WI38 (cell line): ENCODE measurements around the gene TAF8.
A peak's percentile ranks its signal among the peaks of the same experiment; 100 is the strongest.

Source experiments
- H3K4me3 ChIP-seq: 2 replicates; pipeline ENCODE4 v1.5.1; 2011; ENCODE audit warnings: low read depth, mild to moderate bottlenecking, control low read depth, low read length
- TF ChIP-seq, protein P1 (sequence below): IDR thresholded peaks from 2 replicates; pipeline ENCODE4 v1.5.1; 2012; ENCODE audit warnings: low read depth, mild to moderate bottlenecking, control low read depth, low read length

Gene TAF8

DNA sequence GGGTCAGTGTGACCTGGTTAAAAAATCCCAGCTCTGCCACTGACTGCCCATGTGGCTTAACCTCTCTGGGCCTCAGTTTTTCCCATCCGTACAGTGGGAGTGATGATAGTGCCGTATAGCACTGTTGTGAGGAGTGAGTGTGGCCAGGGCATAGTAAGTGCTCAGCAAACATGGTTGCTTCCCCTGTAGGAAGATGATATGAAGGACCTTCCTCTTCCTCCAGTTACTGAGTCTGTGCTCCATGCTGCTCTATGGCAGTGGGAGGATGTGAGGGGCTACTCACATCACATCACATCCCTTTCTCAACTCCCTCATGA is 79.0 kb downstream of the TAF8 start:
- TF ChIP-seq, protein P1, sequence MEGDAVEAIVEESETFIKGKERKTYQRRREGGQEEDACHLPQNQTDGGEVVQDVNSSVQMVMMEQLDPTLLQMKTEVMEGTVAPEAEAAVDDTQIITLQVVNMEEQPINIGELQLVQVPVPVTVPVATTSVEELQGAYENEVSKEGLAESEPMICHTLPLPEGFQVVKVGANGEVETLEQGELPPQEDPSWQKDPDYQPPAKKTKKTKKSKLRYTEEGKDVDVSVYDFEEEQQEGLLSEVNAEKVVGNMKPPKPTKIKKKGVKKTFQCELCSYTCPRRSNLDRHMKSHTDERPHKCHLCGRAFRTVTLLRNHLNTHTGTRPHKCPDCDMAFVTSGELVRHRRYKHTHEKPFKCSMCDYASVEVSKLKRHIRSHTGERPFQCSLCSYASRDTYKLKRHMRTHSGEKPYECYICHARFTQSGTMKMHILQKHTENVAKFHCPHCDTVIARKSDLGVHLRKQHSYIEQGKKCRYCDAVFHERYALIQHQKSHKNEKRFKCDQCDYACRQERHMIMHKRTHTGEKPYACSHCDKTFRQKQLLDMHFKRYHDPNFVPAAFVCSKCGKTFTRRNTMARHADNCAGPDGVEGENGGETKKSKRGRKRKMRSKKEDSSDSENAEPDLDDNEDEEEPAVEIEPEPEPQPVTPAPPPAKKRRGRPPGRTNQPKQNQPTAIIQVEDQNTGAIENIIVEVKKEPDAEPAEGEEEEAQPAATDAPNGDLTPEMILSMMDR = no peak
- H3K4me3 ChIP-seq = no peak overlapping the region

DNA sequence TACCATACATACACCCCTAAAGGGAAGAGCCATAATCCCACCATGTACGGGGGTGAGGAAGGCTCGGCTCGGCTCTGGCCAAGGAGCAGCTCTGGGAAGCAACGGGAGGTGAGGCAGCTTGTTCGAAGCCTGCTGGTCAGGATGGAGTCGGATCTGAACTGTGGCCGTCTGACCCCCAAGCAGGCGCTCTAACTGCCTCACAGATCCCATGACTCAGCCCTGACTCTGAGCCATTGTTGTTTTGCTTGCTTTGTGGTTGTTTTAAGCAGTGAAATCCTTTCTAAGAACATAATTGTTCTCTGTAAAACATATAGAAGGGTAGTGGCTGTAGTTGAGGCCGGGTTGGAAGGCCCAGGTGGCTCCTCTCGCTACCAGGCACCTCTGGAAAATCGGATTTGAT is 81.2 kb downstream of the TAF8 start:
- TF ChIP-seq, protein P1 = no peak

DNA sequence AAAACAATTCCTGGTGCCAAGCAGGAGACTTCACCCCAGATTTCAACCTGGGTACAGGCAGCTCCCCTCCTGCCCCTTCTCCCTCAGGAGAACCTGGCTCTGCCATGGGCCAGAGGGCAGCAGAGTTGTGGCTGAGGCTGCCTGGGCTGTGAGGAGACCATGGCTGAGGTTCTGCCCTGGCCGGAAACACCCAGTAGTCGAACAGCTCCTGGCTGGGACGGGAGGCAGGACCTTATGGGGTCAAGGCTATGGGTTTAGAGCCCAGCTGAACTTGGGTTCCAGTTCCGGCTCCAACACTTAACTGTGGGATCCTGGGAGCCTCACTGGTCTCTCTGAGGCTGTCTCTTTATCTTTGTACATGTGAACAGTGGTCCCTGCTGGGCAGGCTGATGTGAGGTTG is 83.6 kb downstream of the TAF8 start:
- TF ChIP-seq, protein P1 = no peak
- H3K4me3 ChIP-seq = no peak overlapping the region

More for the DNA sequence above, 81.2 kb downstream of the TAF8 start:
- H3K4me3 ChIP-seq = no peak overlapping the region

DNA sequence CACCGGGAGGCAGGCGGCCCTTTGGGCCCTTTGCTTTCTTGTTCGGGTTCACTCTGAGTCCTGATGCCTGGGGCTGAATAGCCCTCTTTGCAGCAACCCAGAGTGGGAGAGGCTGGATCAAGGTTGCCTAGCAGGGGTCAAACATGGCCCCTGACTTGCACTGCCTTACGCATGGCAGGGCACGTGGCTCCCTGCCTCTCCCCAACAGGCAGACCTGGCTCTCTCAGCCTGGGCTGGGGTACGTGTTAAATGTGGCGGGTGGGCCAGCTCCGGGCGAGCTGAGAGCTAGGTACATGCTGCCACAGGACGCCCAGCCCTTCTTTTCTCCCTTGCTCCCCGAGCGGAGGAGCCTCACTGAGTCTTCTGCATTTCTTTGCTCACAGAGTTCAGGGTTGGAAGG is 84.8 kb downstream of the TAF8 start:
- TF ChIP-seq, protein P1 = no peak
- no peak overlapping the region for H3K4me3 ChIP-seq

DNA sequence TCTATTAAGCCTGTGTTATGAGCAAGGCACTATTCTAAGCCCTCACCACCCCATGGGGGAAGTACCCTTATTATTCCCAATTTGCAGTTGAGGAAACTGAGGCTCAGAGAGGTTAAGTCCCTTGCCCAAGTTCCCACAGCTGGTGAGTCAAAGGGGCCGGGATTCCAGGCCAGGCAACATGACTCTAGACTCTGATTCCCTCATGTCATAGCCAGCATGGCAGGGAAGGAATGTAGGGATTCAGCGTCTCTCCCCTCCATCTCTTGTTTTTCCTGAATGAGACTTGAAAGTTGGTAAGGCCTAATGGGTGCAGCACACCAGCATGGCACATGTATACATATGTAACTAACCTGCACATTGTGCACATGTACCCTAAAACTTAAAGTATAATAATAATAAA is 85.4 kb downstream of the TAF8 start:
- H3K4me3 ChIP-seq = no peak overlapping the region
- TF ChIP-seq, protein P1 = no peak

DNA sequence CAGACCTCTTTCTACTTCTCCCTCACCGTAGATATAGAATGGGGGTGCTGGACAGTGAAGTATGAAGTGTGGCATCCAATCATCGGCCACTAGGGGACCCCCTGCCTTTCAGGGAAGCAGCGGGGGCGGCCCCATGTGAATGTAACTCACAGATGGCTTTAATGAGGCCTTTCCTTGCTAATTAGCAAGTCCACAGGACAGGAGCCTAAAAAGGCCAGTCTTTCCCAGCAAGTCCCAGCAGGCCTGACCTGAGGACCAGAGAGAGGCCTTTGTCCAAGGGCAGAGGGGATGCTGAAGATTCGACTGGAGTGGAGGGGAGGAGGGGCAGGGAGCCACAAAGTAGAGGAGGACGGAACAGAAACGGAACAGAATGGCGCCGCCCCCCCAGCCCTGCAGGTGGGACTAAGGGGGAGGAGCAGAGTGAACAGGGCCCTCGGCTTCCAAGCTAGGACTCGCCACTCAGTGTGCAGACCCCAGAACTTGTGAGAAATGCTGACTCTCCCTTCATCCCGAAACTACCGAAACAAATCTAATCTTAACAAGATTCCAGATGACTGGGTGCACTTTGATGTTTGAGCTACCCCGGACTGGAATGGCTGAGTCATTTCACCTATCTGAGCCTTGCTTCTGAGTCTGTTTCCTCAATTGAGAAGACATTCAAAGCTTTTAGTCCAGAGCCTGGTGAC is 86.3 kb downstream of the TAF8 start:
- peak overlapping the region; percentile 22 for H3K4me3 ChIP-seq
- TF ChIP-seq, protein P1 = peak; percentile 26; the same call in 1 of the 2 replicates
